Endothelial cell of umbilical vein (primary cell): ENCODE results near the gene SPATA7.

Source experiments
- CTCF ChIP-seq, 2 donors: IDR thresholded peaks; 1 replicate in 1 of 2; 2 replicates in 1 of 2; pipeline ENCODE4 v1.5.1; 2011; ENCODE audit warnings: low read length in 2 of 2, mild to moderate bottlenecking in 2 of 2, moderate library complexity in 2 of 2, control low read depth in 1 of 2, inconsistent platforms in 1 of 2, low read depth in 1 of 2; ENCODE audit not compliant: insufficient read depth in 1 of 2; ENCODE audit errors: extremely low read depth in 1 of 2
- MAX ChIP-seq: IDR thresholded peaks from 2 replicates; pipeline ENCODE4 v1.6.1; 2011; ENCODE audit not compliant: insufficient read depth, insufficient read length
- POLR2A ChIP-seq: IDR thresholded peaks from 2 replicates; pipeline ENCODE4 v1.6.1; 2012; ENCODE audit warnings: low read depth, mild to moderate bottlenecking, control low read depth, low read length
- POLR2AphosphoS5 ChIP-seq: IDR thresholded peaks from 2 replicates; pipeline ENCODE4 v1.6.1; 2012; ENCODE audit warnings: low read depth, mild to moderate bottlenecking, control low read depth, low read length, moderate library complexity; ENCODE audit not compliant: insufficient read depth

- TF ChIP-seq POLR2A = no peak
- TF ChIP-seq CTCF (IDR thresholded peaks at IDR 0.05; ENCODE audit: extremely low read depth in 1 of 2, insufficient read depth in 1 of 2, low read depth in 1 of 2, low read length in 2 of 2) = no peak
- TF ChIP-seq POLR2AphosphoS5 = no peak
- TF ChIP-seq MAX = no peak
Observed at GRCh38 chr14:88351966-88352691, 33.3 kb upstream of the SPATA7 start.
